Measurements from ENCODE around the gene CACNA1D. TPM values are rescaled to one million over a fixed set of nuclear protein-coding genes. Genes with fewer than 3 reads are reported as not detected.
A peak's percentile ranks its signal among the peaks of the same experiment; 100 is the strongest.

The CACNA1D gene
- total RNA-seq, 4 donors from 2014 or later, result 74.6 to 194 (median 105) TPM

- Histone ChIP-seq H3K4me1 (no peaks in the 10 kb centered on the region), H3K9me3 (no peaks in the 10 kb centered on the region), H3K36me3 (no peaks in the 10 kb centered on the region), H3K27ac (peak overlapping the region in 3 of 4 donors; percentile 23 to 91 (median 75)), H3K4me3 (no peak overlapping the region), H3K27me3 (no peaks in the 10 kb centered on the region)
- peak in 2 of 3 donors; percentile 61 to 77 for DNase-seq
- TF ChIP-seq POLR2A (IDR thresholded peaks at IDR 0.05) (no peak), CTCF (IDR thresholded peaks at IDR 0.05) (peak in 1 of 6 experiments; percentile 6)
These were observed 16.1 kb upstream of the CACNA1D start for GRCh38 chr3:53478166-53478830.

GRCh38 chr3:53478921-53479664 lies 15.3 kb upstream of the CACNA1D start:
- DNase-seq, result peak in 2 of 3 donors; percentile 51 to 59
- no peak overlapping the region for H3K4me3 ChIP-seq
- no peaks in the 10 kb centered on the region for H3K9me3 ChIP-seq
- no peaks in the 10 kb centered on the region for H3K27me3 ChIP-seq
- TF ChIP-seq POLR2A (IDR thresholded peaks at IDR 0.05), result no peak
- TF ChIP-seq CTCF (IDR thresholded peaks at IDR 0.05), result no peak
- peak overlapping the region in 2 of 4 donors; percentile 75 to 91 for H3K27ac ChIP-seq
- H3K36me3 ChIP-seq, result no peaks in the 10 kb centered on the region
- H3K4me1 ChIP-seq, result no peaks in the 10 kb centered on the region

GRCh38 chr3:53482227-53482626 lies 12.2 kb upstream of the CACNA1D start:
- no peaks in the 10 kb centered on the region for H3K36me3 ChIP-seq
- H3K27me3 ChIP-seq, result no peaks in the 10 kb centered on the region
- no peaks in the 10 kb centered on the region for H3K4me1 ChIP-seq
- DNase-seq, result no peak
- H3K4me3 ChIP-seq, result no peak overlapping the region
- no peak overlapping the region for H3K27ac ChIP-seq
- TF ChIP-seq POLR2A (IDR thresholded peaks at IDR 0.05), result no peak
- TF ChIP-seq CTCF (IDR thresholded peaks at IDR 0.05), result no peak
- no peaks in the 10 kb centered on the region for H3K9me3 ChIP-seq

DNA sequence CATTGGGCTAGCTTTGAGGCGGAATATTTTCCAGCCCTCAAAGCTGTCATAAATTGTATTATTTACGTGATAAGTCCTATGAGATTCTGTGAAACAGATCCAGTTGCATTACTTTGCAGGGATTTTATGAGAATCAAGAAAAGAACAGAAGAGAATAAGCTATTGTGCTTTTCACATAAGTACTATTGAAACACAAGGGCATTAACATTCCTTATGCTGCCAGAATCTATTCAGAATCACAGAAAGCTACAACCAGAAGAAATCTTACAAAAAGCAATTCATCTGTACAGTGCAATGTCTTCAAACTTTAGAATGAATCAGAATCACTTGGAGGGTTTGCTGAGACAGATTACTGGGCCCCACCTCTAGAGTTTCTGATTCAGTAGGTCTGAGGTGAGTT lies 10.6 kb upstream of the CACNA1D start:
- H3K27me3 ChIP-seq, result no peaks in the 10 kb centered on the region
- no peaks in the 10 kb centered on the region for H3K9me3 ChIP-seq
- H3K36me3 ChIP-seq, result no peaks in the 10 kb centered on the region
- no peaks in the 10 kb centered on the region for H3K4me1 ChIP-seq
- no peak for DNase-seq
- TF ChIP-seq CTCF (IDR thresholded peaks at IDR 0.05) (no peak), POLR2A (IDR thresholded peaks at IDR 0.05) (no peak)
- H3K27ac ChIP-seq, result no peak overlapping the region
- no peak overlapping the region for H3K4me3 ChIP-seq

- DNase-seq, result no peak
- Histone ChIP-seq H3K27me3 (no peaks in the 10 kb centered on the region), H3K4me1 (no peaks in the 10 kb centered on the region), H3K4me3 (no peak overlapping the region), H3K9me3 (no peaks in the 10 kb centered on the region), H3K27ac (no peak overlapping the region), H3K36me3 (no peaks in the 10 kb centered on the region)
- TF ChIP-seq CTCF (IDR thresholded peaks at IDR 0.05), result no peak
- TF ChIP-seq POLR2A (IDR thresholded peaks at IDR 0.05), result no peak
These were observed 9.4 kb upstream of the CACNA1D start for GRCh38 chr3:53484984-53485383.
